Liver (tissue), 9 donors: ENCODE data around the gene EDIL3. TPM values are rescaled to one million over a fixed set of nuclear protein-coding genes. Genes with fewer than 3 reads are reported as not detected.
"Not testable (repeated sequence)": the region's sequence is repeated elsewhere in the genome, so short reads cannot be mapped to it uniquely, and the experiment has no call there.

Source experiments
- DNase-seq: peaks from one replicate; pipeline ENCODE4 v3.0.0-alpha.2; 2017; ENCODE audit warnings: low spot score
- H3K27ac ChIP-seq, 2 donors: one replicate each; pipeline ENCODE4 v1.7.0; 2013; ENCODE audit warnings: inconsistent platforms in 2 of 2, low read length in 2 of 2, control low read depth in 1 of 2, low read depth in 1 of 2, mild to moderate bottlenecking in 1 of 2
- H3K27me3 ChIP-seq, 4 donors: one replicate each; pipeline versions ENCODE4 v1.6.1 to v1.7.0; 2013; ENCODE audit warnings: low read length in 3 of 4, inconsistent platforms in 1 of 4, mild to moderate bottlenecking in 1 of 4, moderate library complexity in 1 of 4; ENCODE audit not compliant: control insufficient read depth in 4 of 4, insufficient read depth in 4 of 4
- H3K36me3 ChIP-seq, 4 donors: one replicate each; pipeline versions ENCODE4 v1.6.1 to v1.7.0; 2013; ENCODE audit warnings: low read length in 3 of 4, mild to moderate bottlenecking in 3 of 4, low read depth in 1 of 4, moderate library complexity in 1 of 4; ENCODE audit not compliant: control insufficient read depth in 4 of 4, insufficient read depth in 3 of 4
- H3K4me1 ChIP-seq, 4 donors: one replicate each; pipeline versions ENCODE4 v1.6.1 to v1.7.0; 2013; ENCODE audit warnings: low read length in 3 of 4, mild to moderate bottlenecking in 3 of 4, moderate library complexity in 1 of 4; ENCODE audit not compliant: control insufficient read depth in 4 of 4, insufficient read depth in 4 of 4
- H3K4me3 ChIP-seq, 3 donors: one replicate each; pipeline versions ENCODE4 v1.6.1 to v1.7.0; 2013; ENCODE audit warnings: low read length in 3 of 3, control low read depth in 1 of 3, low read depth in 1 of 3, mild to moderate bottlenecking in 1 of 3
- H3K9ac ChIP-seq, 2 donors: one replicate each; pipeline ENCODE4 v1.7.0; 2013; ENCODE audit warnings: low read length in 2 of 2, mild to moderate bottlenecking in 2 of 2, moderate library complexity in 2 of 2, control low read depth in 1 of 2, low read depth in 1 of 2
- H3K9me3 ChIP-seq, 4 donors: one replicate each; pipeline versions ENCODE4 v1.6.1 to v1.7.0; 2013; ENCODE audit warnings: low read length in 3 of 4; ENCODE audit not compliant: control insufficient read depth in 4 of 4
- EGR1 ChIP-seq, 2 donors: IDR thresholded peaks; 2 replicates each; pipeline ENCODE4 v1.6.1; 2016 to 2018; ENCODE audit warnings: antibody characterized with exemption in 2 of 2, low read depth in 2 of 2
- FOXA1 ChIP-seq: IDR thresholded peaks from 2 replicates; pipeline ENCODE4 v1.6.1; 2016; ENCODE audit warnings: antibody characterized with exemption
- FOXA2 ChIP-seq: IDR thresholded peaks from 2 replicates; pipeline ENCODE4 v1.6.1; 2016; ENCODE audit warnings: antibody characterized with exemption
- GABPA ChIP-seq, 2 donors: IDR thresholded peaks in 1 of 2; conservative IDR thresholded peaks in 1 of 2; 2 replicates each; pipeline ENCODE4 v1.6.1; 2016; ENCODE audit warnings: antibody characterized with exemption in 2 of 2, mild to moderate bottlenecking in 1 of 2, moderate library complexity in 1 of 2
- HNF4A ChIP-seq, 2 donors: conservative IDR thresholded peaks; 2 replicates each; pipeline ENCODE4 v1.6.1; 2016; ENCODE audit warnings: antibody characterized with exemption in 2 of 2, mild to moderate bottlenecking in 2 of 2
- HNF4G ChIP-seq: IDR thresholded peaks from 2 replicates; pipeline ENCODE4 v1.6.1; 2016; ENCODE audit warnings: antibody characterized with exemption
- JUND ChIP-seq, 2 donors: IDR thresholded peaks; 2 replicates each; pipeline ENCODE4 v1.6.1; 2016; ENCODE audit warnings: antibody characterized with exemption in 2 of 2
- NR2F2 ChIP-seq: IDR thresholded peaks from 2 replicates; pipeline ENCODE4 v1.6.1; 2016; ENCODE audit warnings: antibody characterized with exemption
- RAD21 ChIP-seq, 2 donors: IDR thresholded peaks; 2 replicates each; pipeline ENCODE4 v1.6.1; 2016; ENCODE audit warnings: antibody characterized with exemption in 2 of 2, mild to moderate bottlenecking in 2 of 2
- RXRA ChIP-seq, 2 donors: IDR thresholded peaks; 2 replicates each; pipeline ENCODE4 v1.6.1; 2017 to 2018; ENCODE audit warnings: antibody characterized with exemption in 2 of 2, mild to moderate bottlenecking in 1 of 2
- SP1 ChIP-seq: IDR thresholded peaks from 2 replicates; pipeline ENCODE4 v1.6.1; 2018; ENCODE audit warnings: antibody characterized with exemption, mild to moderate bottlenecking
- TAF1 ChIP-seq: conservative IDR thresholded peaks from 2 replicates; pipeline ENCODE4 v1.6.1; 2016; ENCODE audit warnings: antibody characterized with exemption, mild to moderate bottlenecking
- YY1 ChIP-seq: IDR thresholded peaks from 2 replicates; pipeline ENCODE4 v1.6.1; 2016; ENCODE audit warnings: antibody characterized with exemption, mild to moderate bottlenecking
- WGBS: extraction: QIAGEN DNeasy Blood & Tissue Kit; methylation state at CpG from one replicate; pipeline ENCODE4 v1.1.7; 2013; 5-methylcytosine and 5-hydroxymethylcytosine counted together
- polyA plus RNA-seq, 2 donors: library from polyadenylated mRNA; stranded (reverse) in 1 of 2; unstranded in 1 of 2; fragments of 200-250 nt in 1 of 2; fragments of >200 nt in 1 of 2; fragmentation: Nextera tagmentation in 1 of 2; extraction: Ambion mirVana in 1 of 2; gene quantifications; one replicate each; pipeline versions ENCODE4 v1.2.1 to v1.2.3, GENCODE V29; 2013 to 2015
- total RNA-seq, 2 donors: library from RNA; depleted of rRNA; stranded (reverse); fragments of >200 nt; gene quantifications; one replicate each; pipeline ENCODE4 v1.2.3, GENCODE V29; 2014
- TF ChIP-seq, protein P1 (sequence below): fragments of 150-350 bp; IDR thresholded peaks from 2 replicates; pipeline ENCODE4 v1.5.1; 2017; ENCODE audit warnings: improper control_type of control experiment, low read depth, low read length; ENCODE audit not compliant: missing input control
- TF ChIP-seq, protein P2 (sequence below): IDR thresholded peaks from 2 replicates; pipeline ENCODE4 v1.6.1; 2016; ENCODE audit warnings: antibody characterized with exemption
- TF ChIP-seq, protein P3 (sequence below): IDR thresholded peaks from 2 replicates; pipeline ENCODE4 v1.6.1; 2016; ENCODE audit warnings: antibody characterized with exemption
- TF ChIP-seq, protein P4 (sequence below): IDR thresholded peaks from 2 replicates; pipeline ENCODE4 v1.6.1; 2016; ENCODE audit warnings: antibody characterized with exemption, mild to moderate bottlenecking
- TF ChIP-seq, protein P5 (sequence below): IDR thresholded peaks from 2 replicates; pipeline ENCODE4 v1.6.1; 2016; ENCODE audit warnings: antibody characterized with exemption
- donor health status: healthy.
- donor health status: healthy.
- donor health status: healthy.
- donor health status: healthy.
- donor health status: healthy.

The EDIL3 gene
- total and polyA plus RNA-seq, 4 donors = 0.33 to 12.0 (median 0.76) TPM

DNA sequence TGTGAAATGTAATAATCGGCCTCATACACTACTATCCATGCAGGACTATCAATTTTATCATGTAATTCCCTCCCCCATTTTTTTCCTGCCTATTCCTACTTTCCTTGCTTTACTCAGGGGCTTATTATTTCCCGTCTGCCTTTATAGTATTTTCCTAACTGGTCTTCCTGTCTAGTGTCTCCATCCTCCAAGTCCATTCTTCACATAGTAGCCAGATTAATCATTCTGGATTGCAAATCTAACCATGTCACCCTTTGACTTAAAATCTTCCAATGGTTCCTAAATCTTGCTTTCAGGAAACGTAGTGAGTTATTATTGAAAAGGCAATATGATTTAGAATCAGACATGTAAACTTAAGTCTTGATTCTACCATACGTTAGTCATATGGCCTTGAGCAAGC lies 356.6 kb downstream of the EDIL3 start (continued):
- TF ChIP-seq, protein P1, sequence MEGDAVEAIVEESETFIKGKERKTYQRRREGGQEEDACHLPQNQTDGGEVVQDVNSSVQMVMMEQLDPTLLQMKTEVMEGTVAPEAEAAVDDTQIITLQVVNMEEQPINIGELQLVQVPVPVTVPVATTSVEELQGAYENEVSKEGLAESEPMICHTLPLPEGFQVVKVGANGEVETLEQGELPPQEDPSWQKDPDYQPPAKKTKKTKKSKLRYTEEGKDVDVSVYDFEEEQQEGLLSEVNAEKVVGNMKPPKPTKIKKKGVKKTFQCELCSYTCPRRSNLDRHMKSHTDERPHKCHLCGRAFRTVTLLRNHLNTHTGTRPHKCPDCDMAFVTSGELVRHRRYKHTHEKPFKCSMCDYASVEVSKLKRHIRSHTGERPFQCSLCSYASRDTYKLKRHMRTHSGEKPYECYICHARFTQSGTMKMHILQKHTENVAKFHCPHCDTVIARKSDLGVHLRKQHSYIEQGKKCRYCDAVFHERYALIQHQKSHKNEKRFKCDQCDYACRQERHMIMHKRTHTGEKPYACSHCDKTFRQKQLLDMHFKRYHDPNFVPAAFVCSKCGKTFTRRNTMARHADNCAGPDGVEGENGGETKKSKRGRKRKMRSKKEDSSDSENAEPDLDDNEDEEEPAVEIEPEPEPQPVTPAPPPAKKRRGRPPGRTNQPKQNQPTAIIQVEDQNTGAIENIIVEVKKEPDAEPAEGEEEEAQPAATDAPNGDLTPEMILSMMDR = no peak
- TF ChIP-seq TAF1 (no peak), RXRA (IDR thresholded peaks at IDR 0.05) (no peak), HNF4A (conservative IDR thresholded peaks at IDR 0.05) (no peak), FOXA2 (no peak)
- TF ChIP-seq, protein P2, sequence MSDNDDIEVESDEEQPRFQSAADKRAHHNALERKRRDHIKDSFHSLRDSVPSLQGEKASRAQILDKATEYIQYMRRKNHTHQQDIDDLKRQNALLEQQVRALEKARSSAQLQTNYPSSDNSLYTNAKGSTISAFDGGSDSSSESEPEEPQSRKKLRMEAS = no peak

- not testable (repeated sequence) for H3K4me1 ChIP-seq, H3K36me3 ChIP-seq, H3K4me3 ChIP-seq, H3K9ac ChIP-seq, H3K27me3 ChIP-seq, DNase-seq, H3K27ac ChIP-seq, H3K9me3 ChIP-seq
- 92% methylated on average over 2 of the region's 3 CpGs for WGBS
These were observed 366.2 kb downstream of the EDIL3 start for GRCh38 chr5:84018521-84018920.

GRCh38 chr5:84017523-84018172 lies 367.0 kb downstream of the EDIL3 start:
- WGBS = 38% methylated on average over 4 of the region's 4 CpGs
- Histone ChIP-seq H3K27me3 (no peaks in the 10 kb centered on the region), H3K27ac (no peak overlapping the region), H3K4me3 (no peak overlapping the region), H3K4me1 (no peaks in the 10 kb centered on the region), H3K9ac (no peak overlapping the region), H3K36me3 (no peaks in the 10 kb centered on the region), H3K9me3 (no peaks in the 10 kb centered on the region)
- no peak for DNase-seq
- TF ChIP-seq FOXA2 (no peak), RAD21 (IDR thresholded peaks at IDR 0.05) (no peak), RXRA (IDR thresholded peaks at IDR 0.05) (no peak), JUND (IDR thresholded peaks at IDR 0.05) (no peak), HNF4A (conservative IDR thresholded peaks at IDR 0.05) (no peak), EGR1 (IDR thresholded peaks at IDR 0.05; ENCODE audit: low read depth in 2 of 2) (no peak), SP1 (no peak), HNF4G (no peak), NR2F2 (no peak), FOXA1 (no peak), YY1 (no peak), GABPA (IDR thresholded peaks at IDR 0.05 in 1 of 2, conservative IDR thresholded peaks at IDR 0.05 in 1 of 2) (no peak), TAF1 (no peak)
- TF ChIP-seq, protein P1 = no peak
- TF ChIP-seq, protein P3, sequence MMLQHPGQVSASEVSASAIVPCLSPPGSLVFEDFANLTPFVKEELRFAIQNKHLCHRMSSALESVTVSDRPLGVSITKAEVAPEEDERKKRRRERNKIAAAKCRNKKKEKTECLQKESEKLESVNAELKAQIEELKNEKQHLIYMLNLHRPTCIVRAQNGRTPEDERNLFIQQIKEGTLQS = no peak
- TF ChIP-seq, protein P4, sequence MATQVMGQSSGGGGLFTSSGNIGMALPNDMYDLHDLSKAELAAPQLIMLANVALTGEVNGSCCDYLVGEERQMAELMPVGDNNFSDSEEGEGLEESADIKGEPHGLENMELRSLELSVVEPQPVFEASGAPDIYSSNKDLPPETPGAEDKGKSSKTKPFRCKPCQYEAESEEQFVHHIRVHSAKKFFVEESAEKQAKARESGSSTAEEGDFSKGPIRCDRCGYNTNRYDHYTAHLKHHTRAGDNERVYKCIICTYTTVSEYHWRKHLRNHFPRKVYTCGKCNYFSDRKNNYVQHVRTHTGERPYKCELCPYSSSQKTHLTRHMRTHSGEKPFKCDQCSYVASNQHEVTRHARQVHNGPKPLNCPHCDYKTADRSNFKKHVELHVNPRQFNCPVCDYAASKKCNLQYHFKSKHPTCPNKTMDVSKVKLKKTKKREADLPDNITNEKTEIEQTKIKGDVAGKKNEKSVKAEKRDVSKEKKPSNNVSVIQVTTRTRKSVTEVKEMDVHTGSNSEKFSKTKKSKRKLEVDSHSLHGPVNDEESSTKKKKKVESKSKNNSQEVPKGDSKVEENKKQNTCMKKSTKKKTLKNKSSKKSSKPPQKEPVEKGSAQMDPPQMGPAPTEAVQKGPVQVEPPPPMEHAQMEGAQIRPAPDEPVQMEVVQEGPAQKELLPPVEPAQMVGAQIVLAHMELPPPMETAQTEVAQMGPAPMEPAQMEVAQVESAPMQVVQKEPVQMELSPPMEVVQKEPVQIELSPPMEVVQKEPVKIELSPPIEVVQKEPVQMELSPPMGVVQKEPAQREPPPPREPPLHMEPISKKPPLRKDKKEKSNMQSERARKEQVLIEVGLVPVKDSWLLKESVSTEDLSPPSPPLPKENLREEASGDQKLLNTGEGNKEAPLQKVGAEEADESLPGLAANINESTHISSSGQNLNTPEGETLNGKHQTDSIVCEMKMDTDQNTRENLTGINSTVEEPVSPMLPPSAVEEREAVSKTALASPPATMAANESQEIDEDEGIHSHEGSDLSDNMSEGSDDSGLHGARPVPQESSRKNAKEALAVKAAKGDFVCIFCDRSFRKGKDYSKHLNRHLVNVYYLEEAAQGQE = no peak
- TF ChIP-seq, protein P5, sequence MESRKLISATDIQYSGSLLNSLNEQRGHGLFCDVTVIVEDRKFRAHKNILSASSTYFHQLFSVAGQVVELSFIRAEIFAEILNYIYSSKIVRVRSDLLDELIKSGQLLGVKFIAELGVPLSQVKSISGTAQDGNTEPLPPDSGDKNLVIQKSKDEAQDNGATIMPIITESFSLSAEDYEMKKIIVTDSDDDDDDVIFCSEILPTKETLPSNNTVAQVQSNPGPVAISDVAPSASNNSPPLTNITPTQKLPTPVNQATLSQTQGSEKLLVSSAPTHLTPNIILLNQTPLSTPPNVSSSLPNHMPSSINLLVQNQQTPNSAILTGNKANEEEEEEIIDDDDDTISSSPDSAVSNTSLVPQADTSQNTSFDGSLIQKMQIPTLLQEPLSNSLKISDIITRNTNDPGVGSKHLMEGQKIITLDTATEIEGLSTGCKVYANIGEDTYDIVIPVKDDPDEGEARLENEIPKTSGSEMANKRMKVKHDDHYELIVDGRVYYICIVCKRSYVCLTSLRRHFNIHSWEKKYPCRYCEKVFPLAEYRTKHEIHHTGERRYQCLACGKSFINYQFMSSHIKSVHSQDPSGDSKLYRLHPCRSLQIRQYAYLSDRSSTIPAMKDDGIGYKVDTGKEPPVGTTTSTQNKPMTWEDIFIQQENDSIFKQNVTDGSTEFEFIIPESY = no peak
- TF ChIP-seq, protein P2 = no peak
